Upper lobe of left lung (tissue), 6 donors: Measurements from ENCODE around the gene CARS2. TPM values are rescaled to one million over a fixed set of nuclear protein-coding genes. Genes with fewer than 3 reads are reported as not detected.

Source experiments
- ATAC-seq, 2 donors: fragments of 200-7000 bp; cut with Tn5 transposase; one replicate each; pipeline ENCODE4 v1.9.1; 2022; ENCODE audit warnings: mild to moderate bottlenecking in 2 of 2, moderate library complexity in 2 of 2; ENCODE audit not compliant: low FRiP score in 2 of 2
- DNase-seq, 2 donors: peaks; one replicate each; pipeline ENCODE4 v3.0.0-alpha.2; 2019 to 2020
- H3K27ac ChIP-seq, 4 donors: fragments of 200-600 bp; sonication (generic); one replicate each; pipeline ENCODE4 v1.5.1; 2016 to 2019
- H3K27me3 ChIP-seq, 4 donors: fragments of 200-600 bp; sonication (generic); one replicate each; pipeline ENCODE4 v1.5.1; 2017 to 2019
- H3K36me3 ChIP-seq, 4 donors: fragments of 200-600 bp; sonication (generic); one replicate each; pipeline ENCODE4 v1.5.1; 2016 to 2019
- H3K4me1 ChIP-seq, 4 donors: fragments of 200-600 bp; sonication (generic); one replicate each; pipeline ENCODE4 v1.5.1; 2018 to 2019
- H3K4me3 ChIP-seq, 4 donors: fragments of 200-600 bp; sonication (generic); one replicate each; pipeline ENCODE4 v1.5.1; 2017 to 2019; ENCODE audit warnings: mild to moderate bottlenecking in 2 of 4, moderate library complexity in 1 of 4
- H3K9me3 ChIP-seq, 4 donors: fragments of 200-600 bp; sonication (generic); one replicate each; pipeline ENCODE4 v1.5.1; 2018 to 2019
- CTCF ChIP-seq, 6 experiments: fragments of 450-650 bp in 4 of 6; fragments of 200-600 bp in 2 of 6; sonication (generic) in 2 of 6; IDR thresholded peaks; one replicate each; pipeline ENCODE4 v1.5.1; 2016 to 2019; ENCODE audit warnings: antibody characterized with exemption in 6 of 6
- EP300 ChIP-seq, 4 donors: sonication (generic); formaldehyde crosslinking; IDR thresholded peaks; one replicate each; pipeline ENCODE4 v1.5.1; 2017; ENCODE audit warnings: antibody characterized with exemption in 4 of 4, control low read depth in 2 of 4
- POLR2A ChIP-seq, 4 donors: fragments of 450-650 bp; IDR thresholded peaks; one replicate each; pipeline ENCODE4 v1.5.1; 2016 to 2017; ENCODE audit warnings: antibody characterized with exemption in 4 of 4, mild to moderate bottlenecking in 2 of 4
- POLR2AphosphoS5 ChIP-seq, 2 donors: sonication (generic); formaldehyde crosslinking; IDR thresholded peaks; one replicate each; pipeline ENCODE4 v1.5.1; 2017; ENCODE audit warnings: antibody characterized with exemption in 2 of 2
- WGBS, 2 donors: methylation state at CpG; one replicate each; pipeline ENCODE4 v1.1.5; 2017 to 2018; 5-methylcytosine and 5-hydroxymethylcytosine counted together
- total RNA-seq, 6 donors: library from RNA; depleted of rRNA in 4 of 6; stranded (reverse); fragments of >200 nt in 4 of 6; gene quantifications; one replicate each; pipeline versions ENCODE4 v1.1.0 to v1.2.1, GENCODE V29; 2016 to 2021
- donor health status: DM: no; HTN: no; CAD: no; lungs with moderate emphysema.
- donor health status: DM: no; HTN: yes; CAD: no; lungs with severe emphysema.

Gene CARS2
- total RNA-seq, 6 donors from 2014 or later = 53.2 to 107 (median 63.0) TPM

DNA sequence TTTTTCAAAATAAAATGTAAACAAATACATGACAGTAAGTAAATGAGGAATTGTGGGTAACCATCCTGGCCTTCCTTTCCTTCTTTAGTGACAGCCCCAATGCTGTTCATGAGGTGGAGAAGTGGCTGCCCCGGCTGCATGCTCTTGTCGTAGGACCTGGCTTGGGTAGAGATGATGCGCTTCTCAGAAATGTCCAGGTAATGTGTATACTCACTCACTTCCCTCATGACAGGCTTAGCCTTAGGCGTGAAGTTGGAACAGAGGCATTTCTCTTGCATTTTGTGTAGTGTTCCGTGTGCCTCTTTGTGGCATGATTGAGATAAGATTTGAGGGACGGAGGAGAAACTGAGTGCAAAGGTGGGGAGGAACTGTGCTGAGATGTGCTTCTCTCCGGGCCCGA is 78.6 kb downstream of the CARS2 start:
- no peaks in the 10 kb centered on the region for H3K9me3 ChIP-seq
- H3K4me3 ChIP-seq = no peak overlapping the region
- peaks cover 0 to 9% (median 0%) of the 10 kb centered on the region in 4 donors for H3K4me1 ChIP-seq
- DNase-seq (no peak), ATAC-seq (no peak)
- H3K36me3 ChIP-seq = peaks cover 14 to 68% (median 39%) of the 10 kb centered on the region in 4 donors
- TF ChIP-seq EP300 (IDR thresholded peaks at IDR 0.05) (no peak), POLR2A (IDR thresholded peaks at IDR 0.05) (no peak), POLR2AphosphoS5 (IDR thresholded peaks at IDR 0.05) (no peak)
- WGBS, 2 donors = 94 to 97% methylated on average over 8 of the region's 8 CpGs
- H3K27me3 ChIP-seq = no peaks in the 10 kb centered on the region
- H3K27ac ChIP-seq = no peak overlapping the region

- DNase-seq (no peak), ATAC-seq (no peak)
- peaks cover 0 to 11% (median 1%) of the 10 kb centered on the region in 4 donors for H3K4me1 ChIP-seq
- 87 to 89% methylated on average over 9 of the region's 9 CpGs for WGBS, 2 donors
- no peak overlapping the region for H3K27ac ChIP-seq
- H3K4me3 ChIP-seq = no peak overlapping the region
- H3K27me3 ChIP-seq = no peaks in the 10 kb centered on the region
- TF ChIP-seq POLR2AphosphoS5 (IDR thresholded peaks at IDR 0.05) = no peak
- TF ChIP-seq POLR2A (IDR thresholded peaks at IDR 0.05) = no peak
- no peak for TF ChIP-seq CTCF (IDR thresholded peaks at IDR 0.05)
- no peak for TF ChIP-seq EP300 (IDR thresholded peaks at IDR 0.05)
- no peaks in the 10 kb centered on the region for H3K9me3 ChIP-seq
- peaks cover 17 to 72% (median 37%) of the 10 kb centered on the region in 4 donors for H3K36me3 ChIP-seq
Measured at GRCh38 chr13:110626521-110626920, 79.4 kb downstream of the CARS2 start.

DNA sequence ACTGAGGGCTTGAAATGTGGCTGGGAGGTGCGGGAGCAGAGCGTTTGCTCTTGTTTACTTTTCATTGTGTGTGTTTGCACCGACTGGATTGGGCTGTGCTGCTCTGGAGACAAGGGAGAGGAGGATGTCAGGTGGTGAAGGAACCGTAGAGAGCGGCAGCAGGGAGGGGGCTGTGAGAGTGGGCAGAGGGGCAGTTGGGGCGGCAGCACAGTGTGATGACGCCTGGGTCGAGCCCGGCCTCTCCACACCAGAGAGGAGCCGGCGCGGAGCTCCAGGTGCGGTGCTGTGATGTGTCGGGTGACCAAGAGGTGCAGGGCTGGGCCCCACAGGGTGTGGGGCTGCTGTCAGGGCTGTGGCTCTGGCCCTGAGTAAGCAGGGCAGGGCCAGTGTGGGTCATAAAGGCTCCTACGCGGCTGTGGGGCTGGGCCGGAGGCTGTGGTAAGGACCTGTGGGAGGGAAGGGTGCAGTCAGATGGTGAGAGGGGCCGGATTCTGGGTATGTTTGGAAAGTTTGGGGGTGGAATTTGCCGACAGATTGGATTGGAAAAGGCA is 80.1 kb downstream of the CARS2 start:
- peaks cover 17 to 67% (median 36%) of the 10 kb centered on the region in 4 donors for H3K36me3 ChIP-seq
- no peak overlapping the region for H3K4me3 ChIP-seq
- peak; percentile 20 to 22 for ATAC-seq
- H3K9me3 ChIP-seq = no peaks in the 10 kb centered on the region
- no peak for DNase-seq
- WGBS, 2 donors = 83 to 86% methylated on average over 19 of the region's 19 CpGs
- peaks cover 0 to 14% (median 1%) of the 10 kb centered on the region in 4 donors for H3K4me1 ChIP-seq
- no peaks in the 10 kb centered on the region for H3K27me3 ChIP-seq
- TF ChIP-seq POLR2AphosphoS5 (IDR thresholded peaks at IDR 0.05) = no peak
- TF ChIP-seq POLR2A (IDR thresholded peaks at IDR 0.05) = no peak
- no peak for TF ChIP-seq CTCF (IDR thresholded peaks at IDR 0.05)
- no peak for TF ChIP-seq EP300 (IDR thresholded peaks at IDR 0.05)
- no peak overlapping the region for H3K27ac ChIP-seq

GRCh38 chr13:110624766-110625756 is 80.9 kb downstream of the CARS2 start:
- H3K36me3 ChIP-seq = peaks cover 17 to 63% (median 35%) of the 10 kb centered on the region in 4 donors
- DNase-seq (no peak), ATAC-seq (peak in 1 of 2 donors; percentile 4)
- WGBS, 2 donors = 91 to 94% methylated on average over 31 to 41 of the region's 41 CpGs
- TF ChIP-seq POLR2AphosphoS5 (IDR thresholded peaks at IDR 0.05) (no peak), CTCF (IDR thresholded peaks at IDR 0.05) (no peak), EP300 (IDR thresholded peaks at IDR 0.05) (no peak), POLR2A (IDR thresholded peaks at IDR 0.05) (no peak)
- no peak overlapping the region for H3K27ac ChIP-seq
- no peaks in the 10 kb centered on the region for H3K9me3 ChIP-seq
- H3K4me3 ChIP-seq = no peak overlapping the region
- H3K4me1 ChIP-seq = peaks cover 0 to 14% (median 1%) of the 10 kb centered on the region in 4 donors
- H3K27me3 ChIP-seq = no peaks in the 10 kb centered on the region

GRCh38 chr13:110620596-110620995 is 85.3 kb downstream of the CARS2 start:
- H3K4me1 ChIP-seq = peaks cover 18 to 30% (median 22%) of the 10 kb centered on the region in 4 donors
- WGBS, 2 donors = 63 to 74% methylated on average over 2 of the region's 2 CpGs
- DNase-seq = no peak

More at GRCh38 chr13:110620596-110620995, 85.3 kb downstream of the CARS2 start:
- no peak overlapping the region for H3K27ac ChIP-seq
- peaks cover 7 to 32% (median 20%) of the 10 kb centered on the region in 4 donors for H3K36me3 ChIP-seq
- no peak for ATAC-seq
- no peak overlapping the region for H3K4me3 ChIP-seq
- H3K9me3 ChIP-seq = no peaks in the 10 kb centered on the region
- no peaks in the 10 kb centered on the region for H3K27me3 ChIP-seq
- TF ChIP-seq CTCF (IDR thresholded peaks at IDR 0.05) (no peak), POLR2AphosphoS5 (IDR thresholded peaks at IDR 0.05) (no peak), POLR2A (IDR thresholded peaks at IDR 0.05) (no peak), EP300 (IDR thresholded peaks at IDR 0.05) (no peak)
